ENCODE results near the gene ZBTB3. TPM values are rescaled to one million over a fixed set of nuclear protein-coding genes. Genes with fewer than 3 reads are reported as not detected.

The ZBTB3 gene
- total RNA-seq, 3 donors from 2014 or later (not counting 1 experiment from before 2014, with no cell fraction given): 5.4 to 9.6 (median 8.8) TPM

- peaks cover 9% of the 10 kb centered on the region for H3K36me3 Mint-ChIP-seq
- Histone ChIP-seq H3K9me3 (ENCODE audit: control insufficient read depth, insufficient read depth, low read length) (no peaks in the 10 kb centered on the region), H3K36me3 (ENCODE audit: control insufficient read depth, insufficient read depth, low read length) (peaks cover 82% of the 10 kb centered on the region), H3K4me3 (ENCODE audit: low read length) (no peak overlapping the region), H3K27me3 (ENCODE audit: control insufficient read depth, insufficient read depth, low read length) (no peaks in the 10 kb centered on the region), H3K27ac (ENCODE audit: low read length) (no peak overlapping the region), H3K4me1 (ENCODE audit: control insufficient read depth, insufficient read depth, low read length) (peaks cover 11% of the 10 kb centered on the region)
- H3K9me3 Mint-ChIP-seq: no peaks in the 10 kb centered on the region
- H3K27ac Mint-ChIP-seq: no peak overlapping the region
- ATAC-seq (no peak), DNase-seq (no peak)
- intact Hi-C loops (cut with micrococcal nuclease): no loop called here
- TF ChIP-seq CTCF (IDR thresholded peaks at IDR 0.05): no peak
- no peak overlapping the region for H3K4me3 Mint-ChIP-seq
- WGBS (ENCODE audit: insufficient coverage): 95% methylated on average over 7 of the region's 7 CpGs
- no peaks in the 10 kb centered on the region for H3K27me3 Mint-ChIP-seq (ENCODE audit: low read depth in 2 of 2)
- peaks cover 14 to 23% of the 10 kb centered on the region in 2 donors for H3K4me1 Mint-ChIP-seq
Measured at GRCh38 chr11:62796281-62796680, 42.3 kb upstream of the ZBTB3 start.

GRCh38 chr11:62794201-62794775 is 40.3 kb upstream of the ZBTB3 start:
- no peak for TF ChIP-seq CTCF (IDR thresholded peaks at IDR 0.05)
- Mint-ChIP-seq H3K4me3 (peak overlapping the region; percentile 21), H3K4me1 (peaks cover 28 to 38% of the 10 kb centered on the region in 2 donors), H3K36me3 (peaks cover 9% of the 10 kb centered on the region), H3K27me3 (ENCODE audit: low read depth in 2 of 2) (no peaks in the 10 kb centered on the region), H3K9me3 (no peaks in the 10 kb centered on the region), H3K27ac (peak overlapping the region; percentile 55 to 70)
- ATAC-seq (no peak), DNase-seq (no peak)
- Histone ChIP-seq H3K4me1 (ENCODE audit: control insufficient read depth, insufficient read depth, low read length) (peaks cover 24% of the 10 kb centered on the region), H3K27me3 (ENCODE audit: control insufficient read depth, insufficient read depth, low read length) (no peaks in the 10 kb centered on the region), H3K27ac (ENCODE audit: low read length) (no peak overlapping the region), H3K36me3 (ENCODE audit: control insufficient read depth, insufficient read depth, low read length) (peaks cover 70% of the 10 kb centered on the region), H3K4me3 (ENCODE audit: low read length) (no peak overlapping the region), H3K9me3 (ENCODE audit: control insufficient read depth, insufficient read depth, low read length) (no peaks in the 10 kb centered on the region)
- WGBS (ENCODE audit: insufficient coverage): 90% methylated on average over 7 of the region's 8 CpGs
- intact Hi-C loops (cut with micrococcal nuclease): no loop called here

- WGBS (ENCODE audit: insufficient coverage): 26% methylated on average over 10 of the region's 11 CpGs
- no peaks in the 10 kb centered on the region for H3K27me3 Mint-ChIP-seq (ENCODE audit: low read depth in 2 of 2)
- peaks cover 41% of the 10 kb centered on the region for H3K4me1 ChIP-seq (ENCODE audit: control insufficient read depth, insufficient read depth, low read length)
- no peak for ATAC-seq
- TF ChIP-seq CTCF (IDR thresholded peaks at IDR 0.05): no peak
- DNase-seq: no peak
- H3K27ac Mint-ChIP-seq: peak overlapping the region; percentile 86 to 94
- peaks cover 9% of the 10 kb centered on the region for H3K36me3 Mint-ChIP-seq
- no peaks in the 10 kb centered on the region for H3K27me3 ChIP-seq (ENCODE audit: control insufficient read depth, insufficient read depth, low read length)
- H3K36me3 ChIP-seq (ENCODE audit: control insufficient read depth, insufficient read depth, low read length): peaks cover 57% of the 10 kb centered on the region
- H3K27ac ChIP-seq (ENCODE audit: low read length): peak overlapping the region; percentile 65
- no peaks in the 10 kb centered on the region for H3K9me3 Mint-ChIP-seq
- intact Hi-C loops (cut with micrococcal nuclease): loop anchor here (1.0 kb wide), 1 partner anchor 13 kb away; the partner anchor contains the start of gene NXF1
- H3K4me3 Mint-ChIP-seq: peak overlapping the region; percentile 89
- H3K4me1 Mint-ChIP-seq: peaks cover 34 to 44% of the 10 kb centered on the region in 2 donors
- H3K9me3 ChIP-seq (ENCODE audit: control insufficient read depth, insufficient read depth, low read length): no peaks in the 10 kb centered on the region
- no peak overlapping the region for H3K4me3 ChIP-seq (ENCODE audit: low read length)
Measured at GRCh38 chr11:62792202-62792575, 38.2 kb upstream of the ZBTB3 start.

All from natural killer cell (primary cell).